ENCODE measurements around the gene EHD4.
A peak's percentile ranks its signal among the peaks of the same experiment; 100 is the strongest.

DNA sequence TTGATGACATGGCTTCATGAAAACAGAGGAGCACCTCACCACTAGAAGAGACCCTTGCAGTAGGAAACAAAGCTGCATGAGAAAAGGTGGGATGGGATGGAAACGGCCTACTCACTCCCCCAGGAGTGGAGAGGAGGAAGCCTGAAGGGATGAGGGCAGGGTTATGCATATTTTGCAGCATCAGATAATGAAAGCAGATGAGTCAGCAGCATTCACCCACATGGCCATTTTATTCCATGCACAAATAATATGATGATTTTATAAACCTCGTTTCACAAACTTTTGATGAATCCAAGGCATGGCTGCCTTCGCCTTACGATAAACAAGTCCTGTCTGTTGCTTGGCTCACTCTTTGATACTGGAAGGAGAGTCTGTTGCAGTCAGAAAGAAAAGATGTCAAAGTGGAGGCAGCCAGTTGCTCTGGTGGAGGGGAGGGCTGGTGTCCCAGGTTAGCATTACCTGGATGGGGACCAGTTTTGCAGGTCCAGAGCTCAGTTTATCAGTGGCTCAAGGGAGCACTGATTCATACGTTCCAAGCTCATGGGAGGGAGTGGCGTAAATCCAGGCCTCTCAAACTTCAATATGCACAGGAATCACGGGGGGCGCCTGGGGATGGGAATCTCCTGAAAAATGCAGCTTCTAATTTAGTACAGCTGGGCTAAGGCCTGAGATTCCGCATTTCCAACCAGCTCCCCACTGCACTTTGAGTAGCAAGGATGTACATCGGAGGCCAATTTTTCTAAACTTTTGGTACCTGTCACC lies 9.2 kb upstream of the EHD4 start:
- TF ChIP-seq, protein P1, sequence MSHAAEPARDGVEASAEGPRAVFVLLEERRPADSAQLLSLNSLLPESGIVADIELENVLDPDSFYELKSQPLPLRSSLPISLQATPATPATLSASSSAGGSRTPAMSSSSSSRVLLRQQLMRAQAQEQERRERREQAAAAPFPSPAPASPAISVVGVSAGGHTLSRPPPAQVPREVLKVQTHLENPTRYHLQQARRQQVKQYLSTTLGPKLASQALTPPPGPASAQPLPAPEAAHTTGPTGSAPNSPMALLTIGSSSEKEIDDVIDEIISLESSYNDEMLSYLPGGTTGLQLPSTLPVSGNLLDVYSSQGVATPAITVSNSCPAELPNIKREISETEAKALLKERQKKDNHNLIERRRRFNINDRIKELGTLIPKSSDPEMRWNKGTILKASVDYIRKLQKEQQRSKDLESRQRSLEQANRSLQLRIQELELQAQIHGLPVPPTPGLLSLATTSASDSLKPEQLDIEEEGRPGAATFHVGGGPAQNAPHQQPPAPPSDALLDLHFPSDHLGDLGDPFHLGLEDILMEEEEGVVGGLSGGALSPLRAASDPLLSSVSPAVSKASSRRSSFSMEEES (CRISPR knock-in tag; IDR thresholded peaks at IDR 0.05) = no peak
- TF ChIP-seq, protein P2, sequence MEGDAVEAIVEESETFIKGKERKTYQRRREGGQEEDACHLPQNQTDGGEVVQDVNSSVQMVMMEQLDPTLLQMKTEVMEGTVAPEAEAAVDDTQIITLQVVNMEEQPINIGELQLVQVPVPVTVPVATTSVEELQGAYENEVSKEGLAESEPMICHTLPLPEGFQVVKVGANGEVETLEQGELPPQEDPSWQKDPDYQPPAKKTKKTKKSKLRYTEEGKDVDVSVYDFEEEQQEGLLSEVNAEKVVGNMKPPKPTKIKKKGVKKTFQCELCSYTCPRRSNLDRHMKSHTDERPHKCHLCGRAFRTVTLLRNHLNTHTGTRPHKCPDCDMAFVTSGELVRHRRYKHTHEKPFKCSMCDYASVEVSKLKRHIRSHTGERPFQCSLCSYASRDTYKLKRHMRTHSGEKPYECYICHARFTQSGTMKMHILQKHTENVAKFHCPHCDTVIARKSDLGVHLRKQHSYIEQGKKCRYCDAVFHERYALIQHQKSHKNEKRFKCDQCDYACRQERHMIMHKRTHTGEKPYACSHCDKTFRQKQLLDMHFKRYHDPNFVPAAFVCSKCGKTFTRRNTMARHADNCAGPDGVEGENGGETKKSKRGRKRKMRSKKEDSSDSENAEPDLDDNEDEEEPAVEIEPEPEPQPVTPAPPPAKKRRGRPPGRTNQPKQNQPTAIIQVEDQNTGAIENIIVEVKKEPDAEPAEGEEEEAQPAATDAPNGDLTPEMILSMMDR (IDR thresholded peaks at IDR 0.05 in 2 of 3, conservative IDR thresholded peaks at IDR 0.05 in 1 of 3; ENCODE audit: insufficient read depth in 2 of 3, low read depth in 1 of 3, low read length in 3 of 3) = no peak
- TF ChIP-seq FOXJ2 (tag; IDR thresholded peaks at IDR 0.05) (no peak), POLR2AphosphoS5 (IDR thresholded peaks at IDR 0.05; ENCODE audit: control insufficient read depth, insufficient read depth, low read depth, low read length) (no peak), MAFK (IDR thresholded peaks at IDR 0.05; ENCODE audit: low read length) (peak; percentile 94), ZNF232 (CRISPR knock-in tag; IDR thresholded peaks at IDR 0.05) (no peak), ZNF274 (IDR thresholded peaks at IDR 0.05; ENCODE audit: borderline replicate concordance, low read depth, low read length) (no peak), HDAC6 (IDR thresholded peaks at IDR 0.05; ENCODE audit: low read depth, low read length) (no peak), SOX6 (IDR thresholded peaks at IDR 0.05) (no peak), FOSL1 (tag; conservative IDR thresholded peaks at IDR 0.05) (peak; percentile 71), MEF2A (IDR thresholded peaks at IDR 0.05; ENCODE audit: control insufficient read depth, low read depth, low read length) (no peak), PTBP1 (IDR thresholded peaks at IDR 0.05; ENCODE audit: low read depth, low read length) (no peak)
- TF ChIP-seq, protein P3, sequence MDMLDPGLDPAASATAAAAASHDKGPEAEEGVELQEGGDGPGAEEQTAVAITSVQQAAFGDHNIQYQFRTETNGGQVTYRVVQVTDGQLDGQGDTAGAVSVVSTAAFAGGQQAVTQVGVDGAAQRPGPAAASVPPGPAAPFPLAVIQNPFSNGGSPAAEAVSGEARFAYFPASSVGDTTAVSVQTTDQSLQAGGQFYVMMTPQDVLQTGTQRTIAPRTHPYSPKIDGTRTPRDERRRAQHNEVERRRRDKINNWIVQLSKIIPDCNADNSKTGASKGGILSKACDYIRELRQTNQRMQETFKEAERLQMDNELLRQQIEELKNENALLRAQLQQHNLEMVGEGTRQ (CRISPR knock-in tag; IDR thresholded peaks at IDR 0.05) = no peak
- TF ChIP-seq, protein P4, sequence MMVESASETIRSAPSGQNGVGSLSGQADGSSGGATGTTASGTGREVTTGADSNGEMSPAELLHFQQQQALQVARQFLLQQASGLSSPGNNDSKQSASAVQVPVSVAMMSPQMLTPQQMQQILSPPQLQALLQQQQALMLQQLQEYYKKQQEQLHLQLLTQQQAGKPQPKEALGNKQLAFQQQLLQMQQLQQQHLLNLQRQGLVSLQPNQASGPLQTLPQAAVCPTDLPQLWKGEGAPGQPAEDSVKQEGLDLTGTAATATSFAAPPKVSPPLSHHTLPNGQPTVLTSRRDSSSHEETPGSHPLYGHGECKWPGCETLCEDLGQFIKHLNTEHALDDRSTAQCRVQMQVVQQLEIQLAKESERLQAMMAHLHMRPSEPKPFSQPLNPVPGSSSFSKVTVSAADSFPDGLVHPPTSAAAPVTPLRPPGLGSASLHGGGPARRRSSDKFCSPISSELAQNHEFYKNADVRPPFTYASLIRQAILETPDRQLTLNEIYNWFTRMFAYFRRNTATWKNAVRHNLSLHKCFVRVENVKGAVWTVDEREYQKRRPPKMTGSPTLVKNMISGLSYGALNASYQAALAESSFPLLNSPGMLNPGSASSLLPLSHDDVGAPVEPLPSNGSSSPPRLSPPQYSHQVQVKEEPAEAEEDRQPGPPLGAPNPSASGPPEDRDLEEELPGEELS (CRISPR knock-in tag; IDR thresholded peaks at IDR 0.05; ENCODE audit: borderline replicate concordance) = no peak

All from K562 (cell line).